GM19351 (cell line): Measurements from ENCODE around the gene ACE.
"Not testable (repeated sequence)": the region's sequence is repeated elsewhere in the genome, so short reads cannot be mapped to it uniquely, and the experiment has no call there.

Experiments used
- ATAC-seq: cut with Tn5 transposase; IDR thresholded peaks from one replicate; pipeline ENCODE4 v1.9.1; 2021; ENCODE audit warnings: mild to moderate bottlenecking, moderate library complexity; ENCODE audit not compliant: unreplicated experiment

ACE gene

GRCh38 chr17:63443053-63443452 is 33.8 kb upstream of the ACE start:
- ATAC-seq = no peak

- no peak for ATAC-seq
Measured at GRCh38 chr17:63444457-63444856, 32.4 kb upstream of the ACE start.

GRCh38 chr17:63445065-63445464 is 31.8 kb upstream of the ACE start:
- no peak for ATAC-seq

- peak; percentile 35 for ATAC-seq
Measured at GRCh38 chr17:63445571-63445953, 31.3 kb upstream of the ACE start.

GRCh38 chr17:63445954-63446752 is 30.7 kb upstream of the ACE start, which contains the start of gene CYB561:
TSS of gene CYB561 (minus strand) at chr17:63446306. CDS start at chr17:63437547, 8,759 bp downstream.
- ATAC-seq = peak; percentile 70

GRCh38 chr17:63446753-63447470 is 29.9 kb upstream of the ACE start:
- peak; percentile 27 for ATAC-seq

GRCh38 chr17:63447471-63448009 is 29.3 kb upstream of the ACE start:
- no peak for ATAC-seq

GRCh38 chr17:63448655-63449054 is 28.2 kb upstream of the ACE start:
- no peak for ATAC-seq

- no peak for ATAC-seq
Measured at GRCh38 chr17:63450551-63450950, 26.3 kb upstream of the ACE start.

- no peak for ATAC-seq
Measured at GRCh38 chr17:63451150-63451549, 25.7 kb upstream of the ACE start.

GRCh38 chr17:63452046-63452961 is 24.6 kb upstream of the ACE start:
- no peak for ATAC-seq

- ATAC-seq = no peak
Measured at GRCh38 chr17:63452962-63453551, 23.8 kb upstream of the ACE start.

- not testable (repeated sequence) for ATAC-seq
Measured at GRCh38 chr17:63454357-63454756, 22.5 kb upstream of the ACE start.

- no peak for ATAC-seq
Measured at GRCh38 chr17:63454915-63455314, 21.9 kb upstream of the ACE start.

- ATAC-seq = no peak
Measured at GRCh38 chr17:63455417-63455816, 21.4 kb upstream of the ACE start.

- ATAC-seq = no peak
Measured at GRCh38 chr17:63458478-63458877, 18.4 kb upstream of the ACE start.

GRCh38 chr17:63460018-63460417 is 16.8 kb upstream of the ACE start:
- ATAC-seq = no peak

GRCh38 chr17:63463771-63464170 is 13.1 kb upstream of the ACE start:
- no peak for ATAC-seq

- no peak for ATAC-seq
Measured at GRCh38 chr17:63464691-63465236, 12.1 kb upstream of the ACE start.

GRCh38 chr17:63468099-63468498 is 8.8 kb upstream of the ACE start:
- ATAC-seq = not testable (repeated sequence)
